Endothelial cell of umbilical vein (primary cell): ENCODE data around the gene MAGI1. TPM values are rescaled to one million over a fixed set of nuclear protein-coding genes. Genes with fewer than 3 reads are reported as not detected.

Experiments used
- BruUV-seq: library from RNA; stranded (reverse); fragments of 400-500 nt; replicated peaks from 2 replicates; lab custom pipeline; 2021; lab: Mats Ljungman, UMichigan
- CTCF ChIA-PET: fragments of 300-600, 350-600 bp; sonication (Branson Sonifier 250); formaldehyde crosslinking; loops from one replicate; lab custom pipeline; 2021; ENCODE audit warnings: antibody characterized with exemption, inconsistent platforms; lab: Charles Lee
- POLR2A ChIA-PET: fragments of 300-600, 350-600 bp; sonication (Branson Sonifier 250); formaldehyde crosslinking; loops from one replicate; lab custom pipeline; 2021; ENCODE audit warnings: antibody characterized with exemption, inconsistent platforms; lab: Charles Lee
- DNase-seq: peaks from one replicate; pipeline ENCODE4 v3.0.0-alpha.2; 2011; ENCODE audit warnings: low read depth, low spot score
- FAIRE-seq: peaks from 2 replicates; lab custom pipeline; 2011; peaks lifted over from hg19 to GRCh38; lab: Jason Lieb, UNC
- H2AFZ ChIP-seq: 2 replicates; pipeline ENCODE4 v1.6.0; 2012; ENCODE audit warnings: low read depth, low read length, control low read depth, inconsistent platforms
- H3K27ac ChIP-seq: 2 replicates; pipeline ENCODE4 v1.5.1; 2011; ENCODE audit warnings: low read depth, mild to moderate bottlenecking, control low read depth, low read length, moderate library complexity; ENCODE audit not compliant: insufficient read depth
- H3K27me3 ChIP-seq, 2 experiments: 2 replicates each; pipeline versions ENCODE4 v1.6.0 to v1.6.1; 2011; ENCODE audit warnings: low read length in 2 of 2, mixed read lengths in 1 of 2; ENCODE audit not compliant: control insufficient read depth in 2 of 2, insufficient read depth in 2 of 2
- H3K36me3 ChIP-seq, 2 experiments: 2 replicates in 1 of 2; 3 replicates in 1 of 2; pipeline ENCODE4 v1.5.1; 2011; ENCODE audit warnings: low read length in 2 of 2, mild to moderate bottlenecking in 1 of 2, moderate library complexity in 1 of 2; ENCODE audit not compliant: control insufficient read depth in 2 of 2, insufficient read depth in 2 of 2; ENCODE audit errors: extremely low read depth in 1 of 2
- H3K4me1 ChIP-seq: 3 replicates; pipeline ENCODE4 v1.5.1; 2011; ENCODE audit warnings: mild to moderate bottlenecking, low read length; ENCODE audit not compliant: control insufficient read depth, insufficient read depth; ENCODE audit errors: extremely low read depth
- H3K4me2 ChIP-seq: 2 replicates; pipeline ENCODE4 v1.6.1; 2011; ENCODE audit warnings: low read length, control low read depth, mixed read lengths; ENCODE audit not compliant: insufficient read depth
- H3K4me3 ChIP-seq, 3 experiments: fragments of 200-600 bp in 1 of 3; sonication (generic), shearing (Covaris generic) in 1 of 3; replicated peaks in 1 of 3; 2 replicates each; pipeline ENCODE4 v1.5.1; 2011 to 2016; ENCODE audit warnings: control low read depth in 3 of 3, low read length in 3 of 3, mild to moderate bottlenecking in 2 of 3, inconsistent platforms in 1 of 3, low read depth in 1 of 3, moderate library complexity in 1 of 3; ENCODE audit not compliant: insufficient read depth in 1 of 3
- H3K79me2 ChIP-seq: 2 replicates; pipeline ENCODE4 v1.6.0; 2012; ENCODE audit warnings: low read length, inconsistent platforms; ENCODE audit not compliant: control insufficient read depth, insufficient read depth
- H3K9ac ChIP-seq: replicated peaks from 2 replicates; pipeline ENCODE3; 2011; ENCODE audit warnings: low read length, control low read depth; ENCODE audit not compliant: insufficient read depth; ENCODE audit errors: extremely low read depth
- H3K9me1 ChIP-seq: replicated peaks from 3 replicates; pipeline ENCODE4 v1.6.0; 2011; ENCODE audit warnings: mild to moderate bottlenecking, low read length; ENCODE audit not compliant: control insufficient read depth, insufficient read depth; ENCODE audit errors: extremely low read depth
- H3K9me3 ChIP-seq: replicated peaks from 2 replicates; pipeline ENCODE4 v1.5.1; 2012; ENCODE audit warnings: low read length, inconsistent platforms; ENCODE audit not compliant: control insufficient read depth, insufficient read depth
- H4K20me1 ChIP-seq: replicated peaks from 2 replicates; pipeline ENCODE3; 2011; ENCODE audit warnings: mild to moderate bottlenecking, low read length; ENCODE audit not compliant: control insufficient read depth, insufficient read depth; ENCODE audit errors: extremely low read depth
- EZH2 ChIP-seq: IDR thresholded peaks from 2 replicates; pipeline ENCODE4 v1.6.1; 2012; ENCODE audit warnings: borderline replicate concordance, low read depth, mild to moderate bottlenecking, moderate library complexity, low read length, inconsistent platforms; ENCODE audit not compliant: severe bottlenecking
- FOS ChIP-seq: IDR thresholded peaks from 2 replicates; pipeline ENCODE4 v1.6.1; 2011; ENCODE audit warnings: mild to moderate bottlenecking, low read length, moderate library complexity, borderline replicate concordance; ENCODE audit not compliant: insufficient read depth
- GATA2 ChIP-seq: IDR thresholded peaks from 2 replicates; pipeline ENCODE4 v1.7.0; 2011; ENCODE audit warnings: low read depth, mild to moderate bottlenecking, moderate library complexity, mixed read lengths, low read length; ENCODE audit not compliant: insufficient read length, insufficient read depth
- JUN ChIP-seq: IDR thresholded peaks from 2 replicates; pipeline ENCODE4 v1.6.1; 2011; ENCODE audit warnings: borderline replicate concordance, low read depth; ENCODE audit not compliant: insufficient read length, insufficient read depth
- MAX ChIP-seq: IDR thresholded peaks from 2 replicates; pipeline ENCODE4 v1.6.1; 2011; ENCODE audit not compliant: insufficient read depth, insufficient read length
- MYC ChIP-seq: IDR thresholded peaks from one replicate; pipeline ENCODE4 v1.6.1; 2011; ENCODE audit warnings: mild to moderate bottlenecking, low read depth, low read length
- POLR2A ChIP-seq: IDR thresholded peaks from 2 replicates; pipeline ENCODE4 v1.6.1; 2012; ENCODE audit warnings: low read depth, mild to moderate bottlenecking, control low read depth, low read length
- POLR2AphosphoS5 ChIP-seq: IDR thresholded peaks from 2 replicates; pipeline ENCODE4 v1.6.1; 2012; ENCODE audit warnings: low read depth, mild to moderate bottlenecking, control low read depth, low read length, moderate library complexity; ENCODE audit not compliant: insufficient read depth
- dilution Hi-C: fragments of 300-500 bp; cut with MboI; formaldehyde crosslinking; loops from one replicate; pipeline ENCODE4 v1.15.0; 2019; ENCODE audit warnings: low sequenced_read_pairs; ENCODE audit not compliant: extremely low pct_ligation_motif_present
- intact Hi-C: fragments of 100-400 bp; cut with micrococcal nuclease; formaldehyde crosslinking; loops from one replicate; pipeline ENCODE4 v1.10.0; 2022
- polyA plus RNA-seq, 4 experiments: library from polyadenylated mRNA; depleted of rRNA in 3 of 4; stranded (reverse) in 3 of 4; unstranded in 1 of 4; fragments of >200 nt; gene quantifications; 2 replicates each; pipeline versions ENCODE4 v1.2.1 to v1.2.3, GENCODE V29; 2011 to 2012; ENCODE audit warnings: missing spikeins in 1 of 4
- total RNA-seq: library from RNA; stranded (reverse); gene quantifications from 2 replicates; pipeline ENCODE4 v1.2.3, GENCODE V29; 2021
- TF ChIP-seq, protein P1 (sequence below), 2 donors: IDR thresholded peaks; 1 replicate in 1 of 2; 2 replicates in 1 of 2; pipeline ENCODE4 v1.5.1; 2011; ENCODE audit warnings: low read length in 2 of 2, mild to moderate bottlenecking in 2 of 2, moderate library complexity in 2 of 2, control low read depth in 1 of 2, inconsistent platforms in 1 of 2, low read depth in 1 of 2; ENCODE audit not compliant: insufficient read depth in 1 of 2; ENCODE audit errors: extremely low read depth in 1 of 2

MAGI1 gene
- total and polyA plus RNA-seq, 2 donors (not counting 3 experiments of a cell fraction or from before 2014, with no cell fraction given) = 10.1 to 47.9 TPM

GRCh38 chr3:65596571-65597225, 442.0 kb downstream of the MAGI1 start:
- no peaks in the 10 kb centered on the region for H3K9me1 ChIP-seq
- H2AFZ ChIP-seq = no peak overlapping the region
- no peak overlapping the region for H3K4me3 ChIP-seq
- no TSS peak for BruUV-seq
- no peak for TF ChIP-seq MAX
- TF ChIP-seq, protein P1, sequence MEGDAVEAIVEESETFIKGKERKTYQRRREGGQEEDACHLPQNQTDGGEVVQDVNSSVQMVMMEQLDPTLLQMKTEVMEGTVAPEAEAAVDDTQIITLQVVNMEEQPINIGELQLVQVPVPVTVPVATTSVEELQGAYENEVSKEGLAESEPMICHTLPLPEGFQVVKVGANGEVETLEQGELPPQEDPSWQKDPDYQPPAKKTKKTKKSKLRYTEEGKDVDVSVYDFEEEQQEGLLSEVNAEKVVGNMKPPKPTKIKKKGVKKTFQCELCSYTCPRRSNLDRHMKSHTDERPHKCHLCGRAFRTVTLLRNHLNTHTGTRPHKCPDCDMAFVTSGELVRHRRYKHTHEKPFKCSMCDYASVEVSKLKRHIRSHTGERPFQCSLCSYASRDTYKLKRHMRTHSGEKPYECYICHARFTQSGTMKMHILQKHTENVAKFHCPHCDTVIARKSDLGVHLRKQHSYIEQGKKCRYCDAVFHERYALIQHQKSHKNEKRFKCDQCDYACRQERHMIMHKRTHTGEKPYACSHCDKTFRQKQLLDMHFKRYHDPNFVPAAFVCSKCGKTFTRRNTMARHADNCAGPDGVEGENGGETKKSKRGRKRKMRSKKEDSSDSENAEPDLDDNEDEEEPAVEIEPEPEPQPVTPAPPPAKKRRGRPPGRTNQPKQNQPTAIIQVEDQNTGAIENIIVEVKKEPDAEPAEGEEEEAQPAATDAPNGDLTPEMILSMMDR (IDR thresholded peaks at IDR 0.05; ENCODE audit: extremely low read depth in 1 of 2, insufficient read depth in 1 of 2, low read depth in 1 of 2, low read length in 2 of 2) = no peak
- no peak for TF ChIP-seq MYC
- no peak for TF ChIP-seq POLR2A
- no peak for TF ChIP-seq FOS
- no peak for TF ChIP-seq EZH2
- TF ChIP-seq GATA2 = no peak
- no peak for TF ChIP-seq JUN
- no peak for TF ChIP-seq POLR2AphosphoS5
- H3K79me2 ChIP-seq = no peaks in the 10 kb centered on the region
- H3K4me2 ChIP-seq = no peak overlapping the region
- H3K36me3 ChIP-seq = no peaks in the 10 kb centered on the region
- dilution Hi-C loops = no loop called here
- DNase-seq (no peak), FAIRE-seq (no peak)
- ChIA-PET CTCF (interaction anchor here (0.8 kb wide), 1 partner anchor 13 kb away, joined by 3 read pairs; no protein-coding TSS in a partner anchor), POLR2A (no interaction called here)
- H3K27ac ChIP-seq = no peak overlapping the region
- no peak overlapping the region for H3K9ac ChIP-seq
- peaks cover 18 to 23% of the 10 kb centered on the region in 2 experiments for H3K27me3 ChIP-seq
- peaks cover 4% of the 10 kb centered on the region for H3K4me1 ChIP-seq
- intact Hi-C loops = no loop called here
- peaks cover 2% of the 10 kb centered on the region for H4K20me1 ChIP-seq
- no peaks in the 10 kb centered on the region for H3K9me3 ChIP-seq
